ENCODE measurements around the gene CALML3.

The CALML3 gene

DNA sequence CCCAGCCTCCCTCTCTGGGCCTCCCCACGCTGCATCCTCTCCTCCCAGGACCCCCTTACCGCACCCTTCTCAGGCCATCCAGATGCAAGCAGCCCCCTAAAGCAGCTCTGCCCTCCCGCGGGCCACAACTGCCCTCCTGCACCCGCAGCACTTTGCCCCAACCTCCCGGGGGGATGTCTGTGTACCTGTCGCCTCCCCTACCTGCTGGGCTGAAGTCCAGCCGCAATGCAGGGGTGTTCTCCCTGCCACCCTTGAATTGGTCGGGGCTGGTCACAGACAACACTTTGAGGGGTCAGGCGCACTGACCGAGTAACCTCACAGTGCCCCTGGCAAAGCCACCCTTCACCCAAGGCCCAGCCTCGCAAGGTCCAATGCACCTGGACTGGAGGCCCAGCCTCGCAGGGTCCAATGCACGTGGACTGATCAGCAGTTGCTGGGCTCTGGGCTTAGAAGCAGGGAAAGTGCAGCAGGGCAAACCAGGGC is 17.1 kb upstream of the CALML3 start:
- no peak for DNase-seq

GRCh38 chr10:5508161-5508604 is 16.6 kb upstream of the CALML3 start:
- DNase-seq, result no peak

- DNase-seq, result no peak
Observed at GRCh38 chr10:5508786-5509185, 16.0 kb upstream of the CALML3 start.

GRCh38 chr10:5509236-5509635 is 15.5 kb upstream of the CALML3 start:
- DNase-seq, result no peak

DNA sequence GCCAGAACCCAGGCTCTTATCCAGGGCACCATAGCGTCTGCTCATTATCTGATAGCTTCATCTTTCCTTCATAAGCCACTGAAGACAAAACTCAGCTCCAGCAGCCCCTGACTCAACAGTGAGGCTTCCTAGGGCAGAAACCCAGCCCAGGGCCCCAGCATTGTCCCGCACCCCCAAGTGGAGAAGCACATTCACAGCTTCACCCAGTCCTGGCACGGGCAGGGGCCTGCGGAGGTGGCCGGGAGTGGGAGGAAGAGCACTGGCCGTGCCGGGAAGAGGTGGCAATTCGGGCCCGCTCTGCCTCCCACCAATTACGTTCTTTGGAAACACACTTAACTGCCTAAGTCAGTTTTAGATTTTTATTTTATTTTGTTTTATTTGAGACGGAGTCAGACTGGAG is 15.1 kb upstream of the CALML3 start:
- DNase-seq, result no peak

DNA sequence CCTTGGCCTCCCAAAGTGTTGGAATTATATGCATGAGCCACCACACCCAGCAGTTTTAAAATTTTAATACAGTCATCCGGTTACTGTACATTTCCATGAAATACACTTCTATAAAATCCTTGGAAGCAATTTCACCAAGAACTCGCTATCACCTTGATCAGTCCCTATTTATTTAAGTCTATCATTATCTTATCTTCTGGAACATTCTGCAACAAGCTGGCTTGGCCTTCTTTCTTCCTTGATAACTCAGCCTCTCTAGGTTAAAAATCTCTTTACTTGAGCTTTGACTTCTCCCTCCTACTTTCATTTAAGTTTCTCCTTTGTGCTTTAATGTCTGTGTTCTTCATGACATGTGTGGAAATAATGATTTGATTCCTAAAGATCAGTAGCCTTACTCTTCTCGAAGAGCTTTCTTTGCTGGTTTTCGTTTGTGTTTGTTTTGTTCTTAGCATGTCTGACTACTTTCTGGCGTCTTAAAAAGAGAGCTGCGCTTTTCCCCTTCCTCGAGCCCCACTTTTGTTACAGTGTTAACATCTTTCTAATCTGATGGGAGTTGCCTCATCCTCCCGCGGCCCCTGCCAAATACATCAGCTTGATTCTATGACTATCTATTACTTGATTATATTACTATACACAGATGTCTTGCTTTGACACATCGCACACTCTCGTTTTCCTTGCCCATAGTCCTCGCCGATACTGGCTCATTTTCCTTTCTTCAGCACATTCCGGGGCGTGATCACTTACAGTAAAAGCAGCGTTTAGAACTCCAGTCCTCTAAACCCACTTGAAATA is 14.3 kb upstream of the CALML3 start:
- no peak for DNase-seq

DNA sequence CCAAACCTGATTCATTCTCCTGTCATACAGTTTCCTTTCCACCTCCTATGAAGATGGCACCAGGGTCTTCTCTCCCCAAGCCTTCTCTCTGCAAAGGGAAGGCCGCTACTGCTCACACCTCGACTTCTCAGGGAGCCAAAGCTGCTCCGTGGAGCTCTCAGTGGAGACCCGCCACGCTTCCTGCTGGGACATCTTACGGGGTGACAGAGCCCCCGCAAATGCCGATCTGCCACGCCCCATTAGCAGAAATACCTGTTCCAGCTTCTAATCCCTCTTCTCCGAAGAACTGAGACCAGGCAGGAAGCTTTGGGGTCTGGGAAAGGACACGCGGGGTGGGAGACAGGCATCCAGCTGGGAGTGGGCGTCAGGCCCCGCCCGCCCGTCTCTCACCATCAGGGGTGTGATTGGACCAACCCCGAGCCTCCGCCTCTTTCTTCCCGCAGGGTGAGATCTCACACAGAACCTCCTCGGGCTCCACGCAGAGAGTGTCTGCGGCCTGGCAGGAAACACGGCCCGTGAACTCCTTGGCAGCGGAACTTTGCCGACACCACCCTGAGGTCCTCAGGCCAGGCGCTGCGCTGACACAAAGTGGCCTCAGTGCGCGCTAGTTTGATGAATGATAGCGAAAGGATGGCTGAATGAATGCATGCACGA is 13.4 kb upstream of the CALML3 start:
- no peak for DNase-seq

- no peak for DNase-seq
Observed at GRCh38 chr10:5511885-5512280, 12.9 kb upstream of the CALML3 start.

DNA sequence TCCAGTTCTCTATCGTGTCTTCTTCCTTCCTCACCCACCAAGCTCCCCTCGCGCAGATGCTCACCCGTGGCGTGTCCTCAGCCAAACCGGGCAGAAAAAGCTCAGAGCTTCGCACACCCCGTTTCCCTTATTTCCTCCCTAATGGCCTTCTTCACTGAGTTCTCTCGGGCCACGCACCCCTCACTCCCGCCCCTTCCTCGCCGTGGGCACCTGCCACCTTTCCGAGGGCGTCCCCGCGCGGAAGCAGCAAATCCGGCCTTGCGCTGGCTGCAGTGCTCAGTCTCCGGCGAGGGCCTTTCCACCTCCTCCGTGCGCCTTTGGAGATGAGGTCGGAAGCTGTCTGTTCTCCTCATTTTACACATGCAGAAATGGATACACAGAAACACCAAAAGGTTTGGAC is 12.4 kb upstream of the CALML3 start:
- DNase-seq, result no peak

- no peak for DNase-seq
Observed at GRCh38 chr10:5512881-5513612, 11.7 kb upstream of the CALML3 start.

- no peak for DNase-seq
Observed at GRCh38 chr10:5514226-5514850, 10.4 kb upstream of the CALML3 start.

- DNase-seq, result no peak
Observed at GRCh38 chr10:5515948-5516761, 8.6 kb upstream of the CALML3 start.

DNA sequence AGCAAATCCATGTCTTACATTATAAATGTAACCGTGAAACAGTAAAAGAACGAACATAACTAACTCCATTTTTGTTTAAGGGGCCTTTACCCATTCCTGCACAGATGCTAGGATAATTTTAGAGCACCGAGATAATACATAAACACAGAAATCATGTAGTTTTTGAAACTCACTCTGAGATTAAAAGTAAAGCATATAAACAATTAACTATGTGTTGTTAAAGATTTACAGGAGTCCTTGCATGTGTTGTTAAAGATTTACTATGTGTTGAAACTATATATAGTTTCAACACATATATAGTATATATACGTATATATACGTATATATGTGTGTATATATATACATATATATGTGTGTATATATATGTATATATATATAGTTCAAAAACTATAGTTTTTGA is 7.2 kb upstream of the CALML3 start:
- no peak for DNase-seq

- no peak for DNase-seq
Observed at GRCh38 chr10:5518143-5518542, 6.6 kb upstream of the CALML3 start.

GRCh38 chr10:5519054-5519453 is 5.7 kb upstream of the CALML3 start:
- DNase-seq, result no peak

DNA sequence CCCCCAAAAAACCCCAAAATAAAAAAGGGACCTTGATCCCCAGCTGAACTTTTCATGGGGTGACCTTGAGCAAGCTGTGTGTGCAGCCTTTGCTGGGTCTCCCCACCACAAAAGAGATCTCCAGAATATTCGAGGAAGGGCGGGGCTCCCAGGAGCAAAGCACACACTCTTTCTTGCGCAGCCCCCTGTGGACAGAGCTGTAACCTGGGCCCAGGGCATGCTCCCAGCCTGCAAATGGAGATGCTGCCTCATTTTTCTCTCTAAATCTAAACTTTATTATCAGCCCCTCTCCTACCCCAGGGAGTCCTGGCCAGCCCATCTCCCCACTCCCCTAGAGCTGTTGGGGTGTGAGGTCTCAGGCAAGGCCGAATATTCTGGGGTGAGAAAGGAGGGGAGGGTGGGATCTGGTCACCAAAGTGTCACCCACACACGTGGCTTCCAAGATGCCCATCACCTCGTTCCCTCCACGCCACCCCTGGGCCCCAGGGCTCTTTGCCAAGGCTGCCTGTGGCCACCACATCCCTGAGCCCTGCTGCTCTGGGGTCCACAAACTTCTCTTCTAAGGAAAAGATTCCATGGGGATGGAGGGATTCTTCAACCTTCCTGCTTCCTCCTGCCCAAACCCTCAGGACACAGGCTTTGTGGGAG is 1.7 kb upstream of the CALML3 start:
- DNase-seq, result no peak

- DNase-seq, result no peak
Observed at GRCh38 chr10:5523796-5524574, 776 bp upstream of the CALML3 start.

DNA sequence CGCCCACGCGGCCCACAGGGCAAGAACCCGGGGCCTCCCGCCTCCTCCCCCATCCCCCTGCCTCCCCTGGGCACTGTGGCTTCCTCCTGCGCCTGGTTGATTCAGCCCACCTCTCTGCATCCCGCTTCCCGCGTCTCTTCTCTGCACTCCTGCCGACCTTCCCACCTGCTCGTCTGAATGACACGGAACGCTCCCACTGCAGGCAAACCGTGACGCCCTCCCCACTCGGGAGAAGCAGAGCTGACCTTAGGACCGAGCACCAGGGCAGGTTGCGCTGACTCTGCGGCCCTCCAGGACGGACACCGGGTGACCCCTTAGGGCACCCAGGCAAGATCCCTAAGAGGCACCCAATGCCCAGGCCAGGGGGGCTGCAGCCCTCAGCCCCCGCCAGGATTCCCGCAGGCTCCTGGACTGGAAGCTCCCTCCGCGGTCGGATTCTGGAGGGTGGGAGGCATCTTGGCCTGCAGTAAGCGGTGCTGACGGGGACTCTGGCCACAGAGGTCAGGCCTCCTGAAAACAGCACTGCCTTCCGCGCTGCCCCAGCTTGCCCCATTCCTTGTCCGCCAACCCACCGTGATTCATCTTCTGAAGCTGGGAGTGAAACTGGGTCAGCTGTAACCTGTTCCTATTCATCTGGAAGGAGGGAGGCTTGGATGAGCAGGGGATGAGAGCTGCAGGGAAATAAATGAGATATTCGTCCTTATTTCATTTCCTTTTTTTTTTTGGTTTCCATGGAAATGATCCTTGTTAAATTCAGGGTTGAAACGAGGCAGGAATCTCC is 990 bp downstream of the CALML3 start:
- no peak for DNase-seq

GRCh38 chr10:5526691-5527331 is 2.0 kb downstream of the CALML3 start:
- DNase-seq, result no peak

Data from suppressor macrophage (primary cell).